ENCODE results near the gene ILKAP. TPM values are rescaled to one million over a fixed set of nuclear protein-coding genes. Genes with fewer than 3 reads are reported as not detected.

The ILKAP gene
- total and polyA plus RNA-seq, 2 donors (not counting 1 experiment from before 2014, with no cell fraction given): 27.9 to 31.3 TPM

GRCh38 chr2:238145046-238145445 is 58.4 kb downstream of the ILKAP start:
- no peak overlapping the region for H3K27ac ChIP-seq (ENCODE audit: insufficient read depth, low read length)
- DNase-seq (ENCODE audit: low read depth in 2 of 2): no peak
- H3K4me1 ChIP-seq (ENCODE audit: control insufficient read depth, extremely low read depth, insufficient read depth, low read length): peaks cover 12% of the 10 kb centered on the region
- no peak for TF ChIP-seq EZH2 (IDR thresholded peaks at IDR 0.05; ENCODE audit: low read length, missing control alignments)
- TF ChIP-seq, protein P1, sequence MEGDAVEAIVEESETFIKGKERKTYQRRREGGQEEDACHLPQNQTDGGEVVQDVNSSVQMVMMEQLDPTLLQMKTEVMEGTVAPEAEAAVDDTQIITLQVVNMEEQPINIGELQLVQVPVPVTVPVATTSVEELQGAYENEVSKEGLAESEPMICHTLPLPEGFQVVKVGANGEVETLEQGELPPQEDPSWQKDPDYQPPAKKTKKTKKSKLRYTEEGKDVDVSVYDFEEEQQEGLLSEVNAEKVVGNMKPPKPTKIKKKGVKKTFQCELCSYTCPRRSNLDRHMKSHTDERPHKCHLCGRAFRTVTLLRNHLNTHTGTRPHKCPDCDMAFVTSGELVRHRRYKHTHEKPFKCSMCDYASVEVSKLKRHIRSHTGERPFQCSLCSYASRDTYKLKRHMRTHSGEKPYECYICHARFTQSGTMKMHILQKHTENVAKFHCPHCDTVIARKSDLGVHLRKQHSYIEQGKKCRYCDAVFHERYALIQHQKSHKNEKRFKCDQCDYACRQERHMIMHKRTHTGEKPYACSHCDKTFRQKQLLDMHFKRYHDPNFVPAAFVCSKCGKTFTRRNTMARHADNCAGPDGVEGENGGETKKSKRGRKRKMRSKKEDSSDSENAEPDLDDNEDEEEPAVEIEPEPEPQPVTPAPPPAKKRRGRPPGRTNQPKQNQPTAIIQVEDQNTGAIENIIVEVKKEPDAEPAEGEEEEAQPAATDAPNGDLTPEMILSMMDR (conservative IDR thresholded peaks at IDR 0.05 in 1 of 2, IDR thresholded peaks at IDR 0.05 in 1 of 2; ENCODE audit: low read depth in 1 of 2, low read length in 2 of 2): no peak
- H3K4me3 ChIP-seq (replicated peaks in 1 of 4; ENCODE audit: control extremely low read depth in 1 of 4, insufficient read depth in 1 of 4, low read depth in 3 of 4, low read length in 4 of 4): no peak overlapping the region
- no peaks in the 10 kb centered on the region for H3K9me3 ChIP-seq (ENCODE audit: control insufficient read depth, insufficient read depth, low read depth, low read length)
- H3K27me3 ChIP-seq (ENCODE audit: control insufficient read depth, insufficient read depth, low read length): no peaks in the 10 kb centered on the region
- H3K9ac ChIP-seq (ENCODE audit: insufficient read depth, low read length): no peak overlapping the region
- H3K4me2 ChIP-seq (ENCODE audit: extremely low read depth, insufficient read depth, low read length): no peak overlapping the region
- H4K20me1 ChIP-seq (ENCODE audit: control insufficient read depth, extremely low read depth, insufficient read depth, low read length): no peaks in the 10 kb centered on the region
- H3K36me3 ChIP-seq (ENCODE audit: control insufficient read depth, insufficient read depth, low read length): no peaks in the 10 kb centered on the region
- no peak overlapping the region for H2AFZ ChIP-seq (ENCODE audit: low read length)
- no peaks in the 10 kb centered on the region for H3K79me2 ChIP-seq (ENCODE audit: control insufficient read depth, insufficient read depth, low read length)

- H3K79me2 ChIP-seq (ENCODE audit: control insufficient read depth, insufficient read depth, low read length): no peaks in the 10 kb centered on the region
- H3K4me3 ChIP-seq (replicated peaks in 1 of 4; ENCODE audit: control extremely low read depth in 1 of 4, insufficient read depth in 1 of 4, low read depth in 3 of 4, low read length in 4 of 4): no peak overlapping the region
- H2AFZ ChIP-seq (ENCODE audit: low read length): no peak overlapping the region
- no peak overlapping the region for H3K4me2 ChIP-seq (ENCODE audit: extremely low read depth, insufficient read depth, low read length)
- H3K27me3 ChIP-seq (ENCODE audit: control insufficient read depth, insufficient read depth, low read length): no peaks in the 10 kb centered on the region
- no peaks in the 10 kb centered on the region for H4K20me1 ChIP-seq (ENCODE audit: control insufficient read depth, extremely low read depth, insufficient read depth, low read length)
- no peak for DNase-seq (ENCODE audit: low read depth in 2 of 2)
- no peaks in the 10 kb centered on the region for H3K9me3 ChIP-seq (ENCODE audit: control insufficient read depth, insufficient read depth, low read depth, low read length)
- peaks cover 12% of the 10 kb centered on the region for H3K4me1 ChIP-seq (ENCODE audit: control insufficient read depth, extremely low read depth, insufficient read depth, low read length)
- no peaks in the 10 kb centered on the region for H3K36me3 ChIP-seq (ENCODE audit: control insufficient read depth, insufficient read depth, low read length)
- no peak for TF ChIP-seq EZH2 (IDR thresholded peaks at IDR 0.05; ENCODE audit: low read length, missing control alignments)
- TF ChIP-seq, protein P1 (conservative IDR thresholded peaks at IDR 0.05 in 1 of 2, IDR thresholded peaks at IDR 0.05 in 1 of 2; ENCODE audit: low read depth in 1 of 2, low read length in 2 of 2): no peak
- no peak overlapping the region for H3K9ac ChIP-seq (ENCODE audit: insufficient read depth, low read length)
- H3K27ac ChIP-seq (ENCODE audit: insufficient read depth, low read length): no peak overlapping the region
These were observed 59.2 kb downstream of the ILKAP start for GRCh38 chr2:238144262-238144661.

DNA sequence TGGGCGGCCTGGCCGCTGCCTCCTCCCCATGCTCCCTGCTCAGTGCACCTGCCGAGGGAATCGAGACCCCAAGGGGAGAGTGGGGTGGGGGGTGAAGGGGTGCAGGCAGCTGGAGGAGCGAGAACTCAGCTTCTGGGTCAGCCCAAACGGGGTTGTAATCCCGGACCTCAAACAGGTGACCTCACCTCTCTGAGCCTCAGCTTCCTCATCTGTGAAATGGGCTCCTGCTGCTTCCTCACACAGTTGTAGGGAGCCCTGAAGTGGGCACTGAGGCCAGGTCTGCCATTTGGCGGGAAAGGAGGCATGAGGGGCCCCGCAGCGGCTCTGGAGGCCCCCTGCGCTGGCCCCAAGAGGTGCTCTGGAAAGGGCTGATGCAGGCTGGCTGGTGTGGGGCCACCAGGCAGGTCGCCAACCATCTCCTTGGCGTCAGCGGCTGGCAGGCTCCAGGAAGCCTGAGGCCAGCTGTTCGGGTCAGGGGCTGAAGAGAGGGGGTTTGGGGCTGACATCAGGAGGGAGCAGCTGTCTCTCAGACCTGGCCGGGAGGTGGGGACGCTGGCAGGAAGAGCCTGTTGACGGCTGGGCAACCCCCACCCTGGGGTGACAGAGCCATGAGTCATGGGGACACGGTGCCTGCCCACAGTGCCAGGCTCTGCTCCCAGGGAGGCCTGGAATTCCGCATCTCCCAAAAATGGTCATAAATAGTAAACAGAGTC is 60.1 kb downstream of the ILKAP start:
- DNase-seq (ENCODE audit: low read depth in 2 of 2): peak; percentile 28 to 35
- H3K36me3 ChIP-seq (ENCODE audit: control insufficient read depth, insufficient read depth, low read length): no peaks in the 10 kb centered on the region
- no peak overlapping the region for H3K27ac ChIP-seq (ENCODE audit: insufficient read depth, low read length)
- peaks cover 13% of the 10 kb centered on the region for H3K4me1 ChIP-seq (ENCODE audit: control insufficient read depth, extremely low read depth, insufficient read depth, low read length)
- no peak overlapping the region for H2AFZ ChIP-seq (ENCODE audit: low read length)
- no peak for TF ChIP-seq EZH2 (IDR thresholded peaks at IDR 0.05; ENCODE audit: low read length, missing control alignments)
- TF ChIP-seq, protein P1 (conservative IDR thresholded peaks at IDR 0.05 in 1 of 2, IDR thresholded peaks at IDR 0.05 in 1 of 2; ENCODE audit: low read depth in 1 of 2, low read length in 2 of 2): no peak
- H3K79me2 ChIP-seq (ENCODE audit: control insufficient read depth, insufficient read depth, low read length): no peaks in the 10 kb centered on the region
- H3K9me3 ChIP-seq (ENCODE audit: control insufficient read depth, insufficient read depth, low read depth, low read length): no peaks in the 10 kb centered on the region
- H3K4me2 ChIP-seq (ENCODE audit: extremely low read depth, insufficient read depth, low read length): no peak overlapping the region
- H3K4me3 ChIP-seq (replicated peaks in 1 of 4; ENCODE audit: control extremely low read depth in 1 of 4, insufficient read depth in 1 of 4, low read depth in 3 of 4, low read length in 4 of 4): no peak overlapping the region
- no peak overlapping the region for H3K9ac ChIP-seq (ENCODE audit: insufficient read depth, low read length)
- H3K27me3 ChIP-seq (ENCODE audit: control insufficient read depth, insufficient read depth, low read length): no peaks in the 10 kb centered on the region
- no peaks in the 10 kb centered on the region for H4K20me1 ChIP-seq (ENCODE audit: control insufficient read depth, extremely low read depth, insufficient read depth, low read length)

All from fibroblast of lung (primary cell).